ENCODE results near the gene FUOM. TPM values are rescaled to one million over a fixed set of nuclear protein-coding genes. Genes with fewer than 3 reads are reported as not detected.
"Not testable (repeated sequence)": the region's sequence is repeated elsewhere in the genome, so short reads cannot be mapped to it uniquely, and the experiment has no call there.

Gene FUOM
- total and polyA plus RNA-seq, 2 donors from 2014 or later: 17.5 to 118 TPM

DNA sequence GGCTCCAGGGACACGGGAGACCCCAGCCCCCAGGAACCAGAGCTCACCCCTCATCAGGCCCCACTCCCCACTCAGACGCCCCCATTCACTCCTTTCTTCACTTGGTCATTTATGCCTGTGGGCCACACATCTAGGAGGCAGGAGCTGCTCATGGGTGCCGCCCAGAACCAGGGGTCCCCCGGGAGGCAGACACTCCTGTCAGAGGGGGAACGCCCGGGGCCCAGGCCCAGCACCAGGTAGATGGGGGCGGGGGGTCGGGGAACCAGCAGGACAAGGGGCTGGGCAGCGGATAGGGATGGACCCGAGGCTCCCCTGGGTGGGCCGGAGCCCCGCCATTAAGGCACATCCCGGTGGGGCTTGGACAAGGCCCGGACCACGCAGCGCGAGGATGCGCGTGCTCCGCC is 33.0 kb downstream of the FUOM start:
- no peaks in the 10 kb centered on the region for H3K36me3 ChIP-seq (ENCODE audit: control insufficient read depth in 2 of 3, insufficient read depth in 3 of 3, low read length in 3 of 3)
- FAIRE-seq (no peak), DNase-seq (peak in 2 of 5 donors; percentile 82 to 85)
- H3K27ac ChIP-seq (ENCODE audit: low read depth in 2 of 2, low read length in 2 of 2): no peak overlapping the region
- H3K27me3 ChIP-seq (ENCODE audit: control insufficient read depth, insufficient read depth, low read length): peaks cover 26% of the 10 kb centered on the region
- no peak overlapping the region for H3K9ac ChIP-seq (ENCODE audit: low read length in 3 of 3)
- peaks cover 0 to 9% (median 0%) of the 10 kb centered on the region in 3 donors for H3K4me1 ChIP-seq (ENCODE audit: control insufficient read depth in 2 of 3, insufficient read depth in 2 of 3, low read depth in 1 of 3, low read length in 3 of 3)
- intact Hi-C loops (cut with DNase I): no loop called here
- TF ChIP-seq, protein P1, sequence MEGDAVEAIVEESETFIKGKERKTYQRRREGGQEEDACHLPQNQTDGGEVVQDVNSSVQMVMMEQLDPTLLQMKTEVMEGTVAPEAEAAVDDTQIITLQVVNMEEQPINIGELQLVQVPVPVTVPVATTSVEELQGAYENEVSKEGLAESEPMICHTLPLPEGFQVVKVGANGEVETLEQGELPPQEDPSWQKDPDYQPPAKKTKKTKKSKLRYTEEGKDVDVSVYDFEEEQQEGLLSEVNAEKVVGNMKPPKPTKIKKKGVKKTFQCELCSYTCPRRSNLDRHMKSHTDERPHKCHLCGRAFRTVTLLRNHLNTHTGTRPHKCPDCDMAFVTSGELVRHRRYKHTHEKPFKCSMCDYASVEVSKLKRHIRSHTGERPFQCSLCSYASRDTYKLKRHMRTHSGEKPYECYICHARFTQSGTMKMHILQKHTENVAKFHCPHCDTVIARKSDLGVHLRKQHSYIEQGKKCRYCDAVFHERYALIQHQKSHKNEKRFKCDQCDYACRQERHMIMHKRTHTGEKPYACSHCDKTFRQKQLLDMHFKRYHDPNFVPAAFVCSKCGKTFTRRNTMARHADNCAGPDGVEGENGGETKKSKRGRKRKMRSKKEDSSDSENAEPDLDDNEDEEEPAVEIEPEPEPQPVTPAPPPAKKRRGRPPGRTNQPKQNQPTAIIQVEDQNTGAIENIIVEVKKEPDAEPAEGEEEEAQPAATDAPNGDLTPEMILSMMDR (IDR thresholded peaks at IDR 0.05; ENCODE audit: borderline replicate concordance, extremely low read depth, insufficient read depth): no peak
- no peak overlapping the region for H3K4me3 ChIP-seq (ENCODE audit: low read length in 3 of 3)
- H3K9me3 ChIP-seq (ENCODE audit: control insufficient read depth in 2 of 3, insufficient read depth in 1 of 3, low read length in 3 of 3): no peaks in the 10 kb centered on the region

DNA sequence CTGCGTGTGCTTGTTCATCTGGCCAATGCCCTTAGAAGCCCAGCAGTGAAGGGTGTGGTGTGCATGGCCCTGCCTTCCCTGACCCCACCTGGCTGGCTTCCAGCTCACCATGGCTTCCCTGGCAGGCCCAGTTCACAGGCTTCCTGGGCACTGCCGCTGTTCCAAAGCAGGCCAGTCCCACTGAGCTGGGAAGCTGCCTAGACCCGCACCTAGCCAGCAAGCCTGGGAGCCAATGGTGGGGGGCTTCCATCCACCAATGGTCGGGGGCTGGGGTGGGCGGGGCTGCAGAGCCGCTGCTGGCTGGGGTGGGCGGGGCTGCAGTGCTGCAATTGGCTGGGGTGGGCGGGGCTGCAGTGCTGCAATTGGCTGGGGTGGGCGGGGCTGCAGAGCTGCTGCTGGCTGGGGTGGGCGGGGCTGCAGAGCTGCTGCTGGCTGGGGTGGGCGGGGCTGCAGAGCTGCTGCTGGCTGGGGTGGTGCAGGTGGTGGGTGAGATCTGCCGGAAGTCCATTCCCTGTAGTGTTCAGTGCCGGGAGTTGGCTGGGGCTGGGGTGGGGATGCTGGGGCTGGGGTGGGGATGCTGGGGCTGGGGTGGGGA is 33.5 kb downstream of the FUOM start:
- Histone ChIP-seq H3K9ac (ENCODE audit: low read length in 3 of 3) (no peak overlapping the region), H3K27me3 (ENCODE audit: control insufficient read depth, insufficient read depth, low read length) (peaks cover 26% of the 10 kb centered on the region), H3K36me3 (ENCODE audit: control insufficient read depth in 2 of 3, insufficient read depth in 3 of 3, low read length in 3 of 3) (no peaks in the 10 kb centered on the region), H3K9me3 (ENCODE audit: control insufficient read depth in 2 of 3, insufficient read depth in 1 of 3, low read length in 3 of 3) (no peaks in the 10 kb centered on the region), H3K4me1 (ENCODE audit: control insufficient read depth in 2 of 3, insufficient read depth in 2 of 3, low read depth in 1 of 3, low read length in 3 of 3) (peaks cover 0 to 10% (median 0%) of the 10 kb centered on the region in 3 donors), H3K27ac (ENCODE audit: low read depth in 2 of 2, low read length in 2 of 2) (no peak overlapping the region), H3K4me3 (ENCODE audit: low read length in 3 of 3) (peak overlapping the region in 1 of 3 donors; percentile 32)
- FAIRE-seq (no peak), DNase-seq (peak; percentile 43 to 92 (median 68))
- intact Hi-C loops (cut with DNase I): no loop called here
- TF ChIP-seq, protein P1 (IDR thresholded peaks at IDR 0.05; ENCODE audit: borderline replicate concordance, extremely low read depth, insufficient read depth): no peak

DNA sequence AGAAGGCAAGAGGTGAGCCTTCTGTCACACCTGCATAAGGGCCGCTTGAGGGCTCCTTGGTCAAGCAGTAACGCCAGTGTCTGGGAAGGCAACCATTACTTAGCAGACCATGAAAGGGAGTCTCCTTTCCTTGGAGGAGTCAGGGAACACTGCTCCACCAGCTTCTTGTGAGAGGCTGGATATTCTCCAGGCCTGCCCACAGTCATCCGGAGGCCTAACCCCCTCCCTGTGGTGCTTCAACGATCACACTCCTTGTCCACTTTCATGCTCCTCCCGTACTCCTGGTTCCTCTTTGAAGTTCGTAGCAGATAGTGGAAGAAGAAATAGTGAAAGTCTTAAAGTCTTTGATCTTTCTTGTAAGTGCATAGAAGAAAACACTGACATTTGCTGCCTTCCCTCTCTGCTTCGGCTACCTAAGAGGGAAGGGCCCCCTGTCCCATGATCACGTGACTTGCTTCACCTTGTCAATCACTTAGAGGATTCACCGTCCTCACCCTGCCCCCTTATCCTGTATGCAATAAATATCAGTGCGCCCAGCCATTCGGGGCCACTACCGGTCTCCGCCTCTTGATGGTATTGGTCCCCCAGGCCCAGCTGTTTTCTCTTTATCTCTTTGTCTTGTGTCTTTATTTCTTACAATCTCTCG is 35.6 kb downstream of the FUOM start:
- FAIRE-seq; H3K36me3 ChIP-seq (ENCODE audit: control insufficient read depth in 2 of 3, insufficient read depth in 3 of 3, low read length in 3 of 3); intact Hi-C loops (cut with DNase I); H3K9me3 ChIP-seq (ENCODE audit: control insufficient read depth in 2 of 3, insufficient read depth in 1 of 3, low read length in 3 of 3); H3K4me3 ChIP-seq (ENCODE audit: low read length in 3 of 3); H3K9ac ChIP-seq (ENCODE audit: low read length in 3 of 3); H3K27ac ChIP-seq (ENCODE audit: low read depth in 2 of 2, low read length in 2 of 2): not testable (repeated sequence)
- Histone ChIP-seq H3K4me1 (ENCODE audit: control insufficient read depth in 2 of 3, insufficient read depth in 2 of 3, low read depth in 1 of 3, low read length in 3 of 3) (peaks cover 0 to 10% (median 0%) of the 10 kb centered on the region in 3 donors), H3K27me3 (ENCODE audit: control insufficient read depth, insufficient read depth, low read length) (peaks cover 18% of the 10 kb centered on the region)
- DNase-seq: peak in 1 of 5 donors; percentile 10

DNA sequence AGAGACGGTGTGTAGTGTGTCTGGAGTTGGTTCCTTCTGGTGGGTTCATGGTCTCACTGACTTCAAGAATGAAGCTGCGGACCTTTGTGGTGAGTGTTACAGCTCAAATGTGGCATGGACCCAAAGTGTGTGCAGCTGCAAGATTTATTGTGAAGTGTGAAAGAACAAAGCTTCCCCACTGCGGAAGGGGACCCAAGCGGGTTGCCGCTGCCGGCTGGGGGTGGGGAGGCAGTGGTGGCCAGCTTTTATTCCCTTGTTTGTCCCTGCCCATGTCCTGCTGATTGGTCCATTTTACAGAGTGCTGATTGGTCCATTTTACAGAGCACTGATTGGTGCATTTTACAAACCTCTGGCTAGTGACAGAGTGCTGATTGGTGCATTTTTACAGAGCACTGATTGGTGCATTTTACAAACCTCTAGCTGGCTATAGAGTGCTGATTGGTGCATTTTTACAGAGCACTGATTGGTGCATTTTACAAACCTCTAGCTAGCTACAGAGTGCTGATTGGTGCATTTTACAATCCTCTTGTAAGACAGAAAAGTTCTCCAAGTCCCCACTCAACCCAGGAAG is 36.9 kb downstream of the FUOM start:
- H3K27me3 ChIP-seq (ENCODE audit: control insufficient read depth, insufficient read depth, low read length); H3K27ac ChIP-seq (ENCODE audit: low read depth in 2 of 2, low read length in 2 of 2); FAIRE-seq; intact Hi-C loops (cut with DNase I); H3K9me3 ChIP-seq (ENCODE audit: control insufficient read depth in 2 of 3, insufficient read depth in 1 of 3, low read length in 3 of 3); H3K4me1 ChIP-seq (ENCODE audit: control insufficient read depth in 2 of 3, insufficient read depth in 2 of 3, low read depth in 1 of 3, low read length in 3 of 3); H3K4me3 ChIP-seq (ENCODE audit: low read length in 3 of 3); H3K36me3 ChIP-seq (ENCODE audit: control insufficient read depth in 2 of 3, insufficient read depth in 3 of 3, low read length in 3 of 3); H3K9ac ChIP-seq (ENCODE audit: low read length in 3 of 3): not testable (repeated sequence)
- DNase-seq: peak in 1 of 5 donors; percentile 10
